ENCODE results near the gene MGAT5B. TPM values are rescaled to one million over a fixed set of nuclear protein-coding genes. Genes with fewer than 3 reads are reported as not detected.

Gene MGAT5B
- total and polyA plus RNA-seq, 2 of the 13 experiments (the other 11 are each of a cell fraction or from before 2014, with no cell fraction given): 0.07 to 0.13 TPM

DNA sequence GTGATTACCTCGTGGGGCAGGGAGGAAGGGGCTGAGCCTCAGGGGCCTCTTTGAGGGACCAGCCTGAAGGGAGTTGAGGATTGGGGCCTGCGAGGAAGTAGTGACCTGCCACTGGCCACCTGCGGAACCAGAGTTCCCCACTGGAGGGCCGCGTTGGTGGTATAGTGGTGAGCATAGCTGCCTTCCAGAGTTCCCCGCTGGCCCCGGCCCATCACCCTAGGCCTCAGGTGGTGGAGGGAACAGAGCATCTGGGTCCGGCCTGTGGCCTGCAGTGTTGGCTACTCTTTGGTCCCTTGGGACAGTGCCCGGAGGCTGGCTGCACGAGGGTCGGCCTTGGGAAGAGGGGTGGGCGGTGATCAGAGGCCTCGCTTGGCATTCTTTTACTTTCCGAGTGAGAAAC is 20.5 kb downstream of the MGAT5B start (continued):
- TF ChIP-seq, protein P1, sequence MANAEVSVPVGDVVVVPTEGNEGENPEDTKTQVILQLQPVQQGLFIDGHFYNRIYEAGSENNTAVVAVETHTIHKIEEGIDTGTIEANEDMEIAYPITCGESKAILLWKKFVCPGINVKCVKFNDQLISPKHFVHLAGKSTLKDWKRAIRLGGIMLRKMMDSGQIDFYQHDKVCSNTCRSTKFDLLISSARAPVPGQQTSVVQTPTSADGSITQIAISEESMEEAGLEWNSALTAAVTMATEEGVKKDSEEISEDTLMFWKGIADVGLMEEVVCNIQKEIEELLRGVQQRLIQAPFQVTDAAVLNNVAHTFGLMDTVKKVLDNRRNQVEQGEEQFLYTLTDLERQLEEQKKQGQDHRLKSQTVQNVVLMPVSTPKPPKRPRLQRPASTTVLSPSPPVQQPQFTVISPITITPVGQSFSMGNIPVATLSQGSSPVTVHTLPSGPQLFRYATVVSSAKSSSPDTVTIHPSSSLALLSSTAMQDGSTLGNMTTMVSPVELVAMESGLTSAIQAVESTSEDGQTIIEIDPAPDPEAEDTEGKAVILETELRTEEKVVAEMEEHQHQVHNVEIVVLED (CRISPR knock-in tag; IDR thresholded peaks at IDR 0.05; ENCODE audit: borderline replicate concordance): no peak
- TF ChIP-seq, protein P2, sequence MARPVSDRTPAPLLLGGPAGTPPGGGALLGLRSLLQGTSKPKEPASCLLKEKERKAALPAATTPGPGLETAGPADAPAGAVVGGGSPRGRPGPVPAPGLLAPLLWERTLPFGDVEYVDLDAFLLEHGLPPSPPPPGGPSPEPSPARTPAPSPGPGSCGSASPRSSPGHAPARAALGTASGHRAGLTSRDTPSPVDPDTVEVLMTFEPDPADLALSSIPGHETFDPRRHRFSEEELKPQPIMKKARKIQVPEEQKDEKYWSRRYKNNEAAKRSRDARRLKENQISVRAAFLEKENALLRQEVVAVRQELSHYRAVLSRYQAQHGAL (CRISPR knock-in tag; IDR thresholded peaks at IDR 0.05; ENCODE audit: not compliant biosample characterization): no peak
- TF ChIP-seq, protein P3, sequence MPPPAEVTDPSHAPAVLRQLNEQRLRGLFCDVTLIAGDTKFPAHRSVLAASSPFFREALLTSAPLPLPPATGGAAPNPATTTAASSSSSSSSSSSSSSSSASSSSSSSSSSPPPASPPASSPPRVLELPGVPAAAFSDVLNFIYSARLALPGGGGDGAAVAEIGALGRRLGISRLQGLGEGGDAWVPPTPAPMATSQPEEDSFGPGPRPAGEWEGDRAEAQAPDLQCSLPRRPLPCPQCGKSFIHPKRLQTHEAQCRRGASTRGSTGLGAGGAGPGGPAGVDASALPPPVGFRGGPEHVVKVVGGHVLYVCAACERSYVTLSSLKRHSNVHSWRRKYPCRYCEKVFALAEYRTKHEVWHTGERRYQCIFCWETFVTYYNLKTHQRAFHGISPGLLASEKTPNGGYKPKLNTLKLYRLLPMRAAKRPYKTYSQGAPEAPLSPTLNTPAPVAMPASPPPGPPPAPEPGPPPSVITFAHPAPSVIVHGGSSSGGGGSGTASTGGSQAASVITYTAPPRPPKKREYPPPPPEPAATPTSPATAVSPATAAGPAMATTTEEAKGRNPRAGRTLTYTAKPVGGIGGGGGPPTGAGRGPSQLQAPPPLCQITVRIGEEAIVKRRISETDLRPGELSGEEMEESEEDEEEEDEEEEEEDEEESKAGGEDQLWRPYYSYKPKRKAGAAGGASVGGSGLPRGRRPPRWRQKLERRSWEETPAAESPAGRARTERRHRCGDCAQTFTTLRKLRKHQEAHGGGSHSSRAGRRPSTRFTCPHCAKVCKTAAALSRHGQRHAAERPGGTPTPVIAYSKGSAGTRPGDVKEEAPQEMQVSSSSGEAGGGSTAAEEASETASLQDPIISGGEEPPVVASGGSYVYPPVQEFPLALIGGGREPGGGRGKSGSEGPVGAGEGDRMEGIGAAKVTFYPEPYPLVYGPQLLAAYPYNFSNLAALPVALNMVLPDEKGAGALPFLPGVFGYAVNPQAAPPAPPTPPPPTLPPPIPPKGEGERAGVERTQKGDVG (CRISPR knock-in tag; IDR thresholded peaks at IDR 0.05; ENCODE audit: borderline replicate concordance): no peak

DNA sequence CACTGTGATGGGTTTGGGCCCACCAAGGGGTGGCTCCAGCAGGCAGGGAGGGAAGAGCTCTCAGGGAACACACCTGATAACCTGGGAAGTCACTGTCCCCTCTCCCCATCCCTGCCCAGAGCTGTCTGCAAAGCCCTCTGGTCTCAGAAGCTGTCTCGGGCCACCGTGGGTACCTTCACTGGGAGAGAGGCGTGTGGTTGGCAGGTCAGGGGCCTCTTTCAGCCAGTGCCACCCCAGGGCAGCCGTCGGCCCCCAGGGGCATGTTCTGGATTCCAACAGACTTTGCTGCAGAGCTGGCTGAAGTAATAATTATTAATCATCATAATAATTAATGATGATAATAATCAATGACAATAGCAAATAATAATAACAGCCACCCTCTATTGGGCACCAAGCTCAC is 21.1 kb downstream of the MGAT5B start:
- H3K9me3 ChIP-seq (ENCODE audit: low read length): no peaks in the 10 kb centered on the region
- in situ Hi-C loops (cut with HindIII; ENCODE audit: extremely low pct_ligation_motif_present, low pct_unique_long_range_greater_than_20kb): no loop called here
- 0 out of 2 replicates have a peak, but pooled peaks cover 2% of the 10 kb centered on the region for H4K20me1 ChIP-seq (ENCODE audit: insufficient read depth, low read length)
- DNase-seq (ENCODE audit: low spot score) (no peak), ATAC-seq (no peak), FAIRE-seq (no peak)
- no peaks in the 10 kb centered on the region for H3K36me3 ChIP-seq (replicated peaks in 1 of 2; ENCODE audit: control insufficient read depth in 1 of 2, insufficient read depth in 2 of 2, low read length in 2 of 2)
- no peak overlapping the region for H3K27ac ChIP-seq (ENCODE audit: extremely low read length, insufficient read depth, low read length)
- POLR2A ChIA-PET: no interaction called here
- no TSS peak for BruUV-seq (replicated peaks)
- H3K4me1 ChIP-seq (ENCODE audit: insufficient read depth, low read length): 0 out of 2 replicates have a peak, but pooled peaks cover 7% of the 10 kb centered on the region
- H3K4me2 ChIP-seq (ENCODE audit: low read depth, low read length): no peak overlapping the region
- H3K27me3 ChIP-seq (ENCODE audit: control insufficient read depth in 1 of 2, insufficient read depth in 2 of 2, low read length in 2 of 2): peaks cover 2 to 57% of the 10 kb centered on the region in 2 experiments; a peak in 3 of 5 replicates
- 54% methylated on average over 5 of the region's 5 CpGs for WGBS (ENCODE audit: low lambda C conversion rate)
- no peak overlapping the region for H3K4me3 ChIP-seq (replicated peaks in 1 of 3; ENCODE audit: insufficient read depth in 1 of 3, low read depth in 2 of 3, low read length in 3 of 3)
- H3K9ac ChIP-seq (ENCODE audit: insufficient read depth, low read depth, low read length): no peak overlapping the region
- H2AFZ ChIP-seq (ENCODE audit: low read length): no peak overlapping the region
- intact Hi-C loops (cut with micrococcal nuclease; ENCODE audit: unreplicated experiment): no loop called here
- CTCF ChIA-PET (ENCODE audit: low intra/inter-chr PET ratio, low total read pairs): no interaction called here
- no peaks in the 10 kb centered on the region for H3K79me2 ChIP-seq (ENCODE audit: insufficient read depth, low read length)
- TF ChIP-seq, protein P4, sequence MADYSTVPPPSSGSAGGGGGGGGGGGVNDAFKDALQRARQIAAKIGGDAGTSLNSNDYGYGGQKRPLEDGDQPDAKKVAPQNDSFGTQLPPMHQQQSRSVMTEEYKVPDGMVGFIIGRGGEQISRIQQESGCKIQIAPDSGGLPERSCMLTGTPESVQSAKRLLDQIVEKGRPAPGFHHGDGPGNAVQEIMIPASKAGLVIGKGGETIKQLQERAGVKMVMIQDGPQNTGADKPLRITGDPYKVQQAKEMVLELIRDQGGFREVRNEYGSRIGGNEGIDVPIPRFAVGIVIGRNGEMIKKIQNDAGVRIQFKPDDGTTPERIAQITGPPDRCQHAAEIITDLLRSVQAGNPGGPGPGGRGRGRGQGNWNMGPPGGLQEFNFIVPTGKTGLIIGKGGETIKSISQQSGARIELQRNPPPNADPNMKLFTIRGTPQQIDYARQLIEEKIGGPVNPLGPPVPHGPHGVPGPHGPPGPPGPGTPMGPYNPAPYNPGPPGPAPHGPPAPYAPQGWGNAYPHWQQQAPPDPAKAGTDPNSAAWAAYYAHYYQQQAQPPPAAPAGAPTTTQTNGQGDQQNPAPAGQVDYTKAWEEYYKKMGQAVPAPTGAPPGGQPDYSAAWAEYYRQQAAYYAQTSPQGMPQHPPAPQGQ (CRISPR knock-in tag; IDR thresholded peaks at IDR 0.05; ENCODE audit: borderline replicate concordance): no peak
- no peak for TF ChIP-seq CREB1 (IDR thresholded peaks at IDR 0.05)
- TF ChIP-seq CREB1 (CRISPR knock-in tag; IDR thresholded peaks at IDR 0.05): no peak
- TF ChIP-seq, protein P5, sequence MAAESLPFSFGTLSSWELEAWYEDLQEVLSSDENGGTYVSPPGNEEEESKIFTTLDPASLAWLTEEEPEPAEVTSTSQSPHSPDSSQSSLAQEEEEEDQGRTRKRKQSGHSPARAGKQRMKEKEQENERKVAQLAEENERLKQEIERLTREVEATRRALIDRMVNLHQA (CRISPR knock-in tag; IDR thresholded peaks at IDR 0.05): no peak
- no peak for TF ChIP-seq CHD4 (IDR thresholded peaks at IDR 0.05; ENCODE audit: borderline replicate concordance, low read length)
- no peak for TF ChIP-seq ERF (CRISPR knock-in tag; IDR thresholded peaks at IDR 0.05)
- TF ChIP-seq RFX3 (CRISPR knock-in tag; IDR thresholded peaks at IDR 0.05): no peak
- no peak for TF ChIP-seq U2AF2 (IDR thresholded peaks at IDR 0.05; ENCODE audit: low read depth, low read length)
- no peak for TF ChIP-seq MEIS2 (CRISPR knock-in tag; IDR thresholded peaks at IDR 0.05)
- TF ChIP-seq, protein P6, sequence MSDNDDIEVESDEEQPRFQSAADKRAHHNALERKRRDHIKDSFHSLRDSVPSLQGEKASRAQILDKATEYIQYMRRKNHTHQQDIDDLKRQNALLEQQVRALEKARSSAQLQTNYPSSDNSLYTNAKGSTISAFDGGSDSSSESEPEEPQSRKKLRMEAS (IDR thresholded peaks at IDR 0.05): no peak
- TF ChIP-seq IRX3 (CRISPR knock-in tag; IDR thresholded peaks at IDR 0.05; ENCODE audit: borderline replicate concordance, low read depth): no peak
- no peak for TF ChIP-seq NPAS2 (CRISPR knock-in tag; IDR thresholded peaks at IDR 0.05; ENCODE audit: borderline replicate concordance)

Measured in HepG2 (cell line).